HCT116 (cell line): ENCODE data around the gene MMP17. TPM values are rescaled to one million over a fixed set of nuclear protein-coding genes. Genes with fewer than 3 reads are reported as not detected.

ENCODE experiments used
- ATAC-seq: fragments of 200-7000 bp; cut with Tn5 transposase; 2 replicates; pipeline ENCODE4 v1.9.1; 2020; ENCODE audit warnings: mild to moderate bottlenecking, moderate library complexity
- BruUV-seq: library from RNA; stranded (reverse); fragments of 400-500 nt; replicated peaks from 2 replicates; lab custom pipeline; 2021; lab: Mats Ljungman, UMichigan
- CTCF ChIA-PET: fragments of 300-600 bp; sonication (Branson Sonifier 250); formaldehyde crosslinking; loops from one replicate; lab custom pipeline; 2021; ENCODE audit warnings: antibody characterized with exemption; lab: Charles Lee
- POLR2A ChIA-PET: fragments of 300-600, 350-600 bp; sonication (Branson Sonifier 250); formaldehyde crosslinking; loops from one replicate; lab custom pipeline; 2021; ENCODE audit warnings: antibody characterized with exemption; lab: Charles Lee
- RAD21 ChIA-PET, 2 experiments: fragments of 300-600 bp; sonication (Branson Sonifier 250); formaldehyde crosslinking; loops; one replicate each; lab custom pipeline; 2023; ENCODE audit warnings: low total read pairs in 2 of 2; ENCODE audit not compliant: uncharacterized antibody in 2 of 2, unreplicated experiment in 2 of 2, low non-redundant PET in 1 of 2; lab: Charles Lee
- DNase-seq: peaks from one replicate; pipeline ENCODE4 v3.0.0-alpha.2; 2010; ENCODE audit warnings: low read depth, low spot score
- H2AFZ ChIP-seq: fragments of 200-600 bp; shearing (Covaris generic), sonication (generic); 2 replicates; pipeline ENCODE4 v1.6.1; 2017; ENCODE audit warnings: low read depth, mixed run types, mixed read lengths, antibody characterized with exemption, low read length; ENCODE audit not compliant: poor library complexity, severe bottlenecking
- H3K27ac ChIP-seq: 2 replicates; pipeline ENCODE4 v1.5.1; 2012; ENCODE audit warnings: low read depth, low read length
- H3K27me3 ChIP-seq: fragments of 200-600 bp; sonication (generic); 2 replicates; pipeline ENCODE4 v1.6.1; 2016; ENCODE audit warnings: mixed run types, low read length, mixed read lengths; ENCODE audit not compliant: insufficient read depth
- H3K36me3 ChIP-seq, 2 experiments: fragments of 200-500 bp in 1 of 2; fragments of 200-600 bp in 1 of 2; sonication (Bioruptor generic) in 1 of 2; sonication (generic) in 1 of 2; 2 replicates each; pipeline versions ENCODE4 v1.5.1 to v1.6.1; 2014 to 2016; ENCODE audit warnings: low read length in 2 of 2, inconsistent platforms in 1 of 2, mixed read lengths in 1 of 2, mixed run types in 1 of 2; ENCODE audit not compliant: insufficient read depth in 2 of 2, control insufficient read depth in 1 of 2
- H3K4me1 ChIP-seq, 2 experiments: fragments of 200-600 bp in 1 of 2; sonication (generic) in 1 of 2; 2 replicates each; pipeline versions ENCODE4 v1.5.1 to v1.6.1; 2012 to 2017; ENCODE audit warnings: low read length in 2 of 2, inconsistent platforms in 1 of 2, mild to moderate bottlenecking in 1 of 2, mixed read lengths in 1 of 2, mixed run types in 1 of 2, moderate library complexity in 1 of 2; ENCODE audit not compliant: insufficient read depth in 2 of 2, control insufficient read depth in 1 of 2
- H3K4me2 ChIP-seq: fragments of 200-600 bp; sonication (generic); 2 replicates; pipeline ENCODE4 v1.6.1; 2017; ENCODE audit warnings: mixed run types, low read length, mixed read lengths
- H3K4me3 ChIP-seq, 2 experiments: fragments of 200-600 bp in 1 of 2; sonication (generic) in 1 of 2; replicated peaks in 1 of 2; 2 replicates each; pipeline ENCODE4 v1.5.1; 2011 to 2016; ENCODE audit warnings: low read length in 2 of 2, control low read depth in 1 of 2, low read depth in 1 of 2, mild to moderate bottlenecking in 1 of 2, mixed read lengths in 1 of 2, mixed run types in 1 of 2
- H3K79me2 ChIP-seq: fragments of 200-600 bp; sonication (generic); 2 replicates; pipeline ENCODE4 v1.6.1; 2017; ENCODE audit warnings: mild to moderate bottlenecking, mixed run types, low read length, moderate library complexity, mixed read lengths; ENCODE audit not compliant: insufficient read depth
- H3K9ac ChIP-seq: fragments of 200-600 bp; sonication (generic); 2 replicates; pipeline ENCODE4 v1.6.1; 2016; ENCODE audit warnings: low read length, mixed read lengths
- H3K9me2 ChIP-seq: fragments of 200-600 bp; sonication (generic), shearing (Covaris generic); 2 replicates; pipeline ENCODE4 v1.6.1; 2017; ENCODE audit warnings: mixed run types, mild to moderate bottlenecking, moderate library complexity; ENCODE audit not compliant: insufficient read depth
- H3K9me3 ChIP-seq, 2 experiments: fragments of 200-500 bp in 1 of 2; fragments of 200-600 bp in 1 of 2; sonication (Bioruptor generic) in 1 of 2; sonication (generic) in 1 of 2; 2 replicates each; pipeline ENCODE4 v1.6.1; 2014 to 2017; ENCODE audit warnings: low read length in 2 of 2, mixed read lengths in 2 of 2, inconsistent platforms in 1 of 2, low read depth in 1 of 2, mild to moderate bottlenecking in 1 of 2, mixed run types in 1 of 2, moderate library complexity in 1 of 2; ENCODE audit not compliant: control insufficient read depth in 1 of 2, insufficient read depth in 1 of 2
- H4K20me1 ChIP-seq: fragments of 200-600 bp; sonication (generic), shearing (Covaris generic); 2 replicates; pipeline ENCODE4 v1.6.1; 2017; ENCODE audit warnings: mixed run types, mild to moderate bottlenecking, moderate library complexity; ENCODE audit not compliant: insufficient read depth
- CBX3 ChIP-seq: IDR thresholded peaks from 2 replicates; pipeline ENCODE4 v1.6.1; 2012; ENCODE audit warnings: low read depth
- CEBPB ChIP-seq: IDR thresholded peaks from 2 replicates; pipeline ENCODE4 v1.6.1; 2012; ENCODE audit warnings: low read depth
- EGR1 ChIP-seq: IDR thresholded peaks from 2 replicates; pipeline ENCODE4 v1.6.1; 2012; ENCODE audit warnings: low read depth
- POLR2AphosphoS5 ChIP-seq: IDR thresholded peaks from 2 replicates; pipeline ENCODE4 v1.6.1; 2011; ENCODE audit warnings: mild to moderate bottlenecking, low read depth, low read length, moderate library complexity
- SIN3A ChIP-seq: IDR thresholded peaks from 2 replicates; pipeline ENCODE4 v1.6.1; 2012; ENCODE audit warnings: low read depth
- SP1 ChIP-seq: IDR thresholded peaks from 2 replicates; pipeline ENCODE4 v1.6.1; 2012; ENCODE audit warnings: low read depth
- TCF7L2 ChIP-seq: IDR thresholded peaks from 2 replicates; pipeline ENCODE4 v1.7.0; 2011; ENCODE audit warnings: borderline replicate concordance, inconsistent platforms; ENCODE audit not compliant: insufficient read depth, insufficient read length; ENCODE audit errors: extremely low read depth
- ZNF274 ChIP-seq: fragments of 200-500 bp; sonication (Bioruptor generic); IDR thresholded peaks from 2 replicates; pipeline ENCODE4 v1.6.1; 2014; ENCODE audit warnings: mild to moderate bottlenecking, low read depth, low read length, inconsistent platforms
- intact Hi-C: fragments of 100-400 bp; cut with micrococcal nuclease; formaldehyde crosslinking; loops from 2 replicates; pipeline ENCODE4 v1.10.0; 2022
- total RNA-seq: library from RNA; stranded (reverse); gene quantifications from one replicate; pipeline ENCODE4 v1.2.1, GENCODE V29; 2021; ENCODE audit not compliant: unreplicated experiment
- TF ChIP-seq, protein P1 (sequence below): IDR thresholded peaks from 2 replicates; pipeline ENCODE4 v1.6.1; 2012
- TF ChIP-seq, protein P2 (sequence below): IDR thresholded peaks from 2 replicates; pipeline ENCODE4 v1.6.1; 2012

Gene MMP17
- total RNA-seq, 1 experiment from 2014 or later, result 14.3 TPM

DNA sequence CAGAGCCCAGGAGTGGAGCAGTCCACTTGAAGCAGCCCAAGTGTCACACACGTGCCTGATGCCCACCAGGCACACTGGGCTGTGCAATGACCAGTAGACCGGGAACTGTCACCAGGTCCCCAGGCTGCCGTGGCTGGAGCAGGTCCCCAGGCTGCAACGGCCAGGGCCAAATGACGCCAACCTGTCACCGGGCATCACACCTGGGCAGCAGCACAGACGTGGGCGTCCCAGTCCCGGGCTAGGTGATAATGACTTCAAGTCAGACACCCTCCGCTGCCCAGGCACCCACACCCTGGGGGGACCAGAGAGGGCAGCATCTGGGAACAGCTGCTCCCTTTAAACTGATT is 30.6 kb upstream of the MMP17 start:
- DNase-seq (no peak), ATAC-seq (no peak)
- CTCF ChIA-PET, result no interaction called here
- intact Hi-C loops, result no loop called here
- no peak overlapping the region for H3K9ac ChIP-seq
- H3K4me1 ChIP-seq, result no peaks in the 10 kb centered on the region; a peak in 1 of 4 replicates
- H3K27ac ChIP-seq, result no peak overlapping the region
- H3K27me3 ChIP-seq, result no peaks in the 10 kb centered on the region
- no peaks in the 10 kb centered on the region for H3K79me2 ChIP-seq
- H3K9me2 ChIP-seq, result no peaks in the 10 kb centered on the region
- no peaks in the 10 kb centered on the region for H4K20me1 ChIP-seq
- BruUV-seq, result no TSS peak
- no peak overlapping the region for H3K4me2 ChIP-seq
- H3K9me3 ChIP-seq, result no peaks in the 10 kb centered on the region
- TF ChIP-seq EGR1 (no peak), SIN3A (no peak), SP1 (no peak), POLR2AphosphoS5 (no peak), ZNF274 (no peak)
- TF ChIP-seq, protein P1, sequence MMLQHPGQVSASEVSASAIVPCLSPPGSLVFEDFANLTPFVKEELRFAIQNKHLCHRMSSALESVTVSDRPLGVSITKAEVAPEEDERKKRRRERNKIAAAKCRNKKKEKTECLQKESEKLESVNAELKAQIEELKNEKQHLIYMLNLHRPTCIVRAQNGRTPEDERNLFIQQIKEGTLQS, result no peak
- no peak overlapping the region for H3K4me3 ChIP-seq
- H3K36me3 ChIP-seq, result peaks cover 9 to 23% of the 10 kb centered on the region in 2 experiments; a peak in 3 of 4 replicates
- H2AFZ ChIP-seq, result no peak overlapping the region
- RAD21 ChIA-PET, result no interaction called here
- POLR2A ChIA-PET, result no interaction called here

DNA sequence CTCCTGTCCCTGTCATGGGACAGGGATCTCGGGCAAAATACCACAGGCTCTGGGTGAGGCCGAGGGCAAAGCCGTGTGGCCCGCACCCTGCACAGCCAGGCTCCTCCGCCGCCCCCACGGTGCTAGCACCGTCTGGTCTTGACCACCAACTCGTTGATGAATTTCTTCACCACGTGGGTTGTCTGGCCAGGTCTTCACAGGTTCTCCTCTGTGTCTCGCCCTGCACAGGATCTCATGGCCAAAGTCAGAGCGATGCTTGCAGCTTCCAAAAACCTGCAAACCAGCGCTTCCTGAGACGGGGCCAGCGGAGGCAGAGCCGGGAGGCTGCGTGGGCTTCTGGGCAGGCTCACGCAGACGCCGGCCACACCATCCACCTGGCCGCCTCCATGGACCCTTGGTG is 29.0 kb upstream of the MMP17 start:
- Histone ChIP-seq H3K36me3 (peaks cover 9 to 23% of the 10 kb centered on the region in 2 experiments; a peak in 3 of 4 replicates), H3K27ac (no peak overlapping the region)
- ChIA-PET RAD21 (no interaction called here), CTCF (no interaction called here)
- TF ChIP-seq TCF7L2, result no peak
- no peak for TF ChIP-seq CBX3
- TF ChIP-seq CEBPB, result no peak
- TF ChIP-seq, protein P2, sequence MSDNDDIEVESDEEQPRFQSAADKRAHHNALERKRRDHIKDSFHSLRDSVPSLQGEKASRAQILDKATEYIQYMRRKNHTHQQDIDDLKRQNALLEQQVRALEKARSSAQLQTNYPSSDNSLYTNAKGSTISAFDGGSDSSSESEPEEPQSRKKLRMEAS, result no peak
- TF ChIP-seq, all 23 proteins: peak for 0
- Histone ChIP-seq H3K27me3 (no peaks in the 10 kb centered on the region), H3K9ac (no peak overlapping the region), H3K4me1 (peaks cover 5 to 7% of the 10 kb centered on the region in 2 experiments; a peak in 3 of 4 replicates), H3K9me3 (no peaks in the 10 kb centered on the region), H3K4me2 (no peak overlapping the region), H3K79me2 (no peaks in the 10 kb centered on the region), H4K20me1 (no peaks in the 10 kb centered on the region), H3K4me3 (no peak overlapping the region), H3K9me2 (no peaks in the 10 kb centered on the region), H2AFZ (no peak overlapping the region)
- ATAC-seq (no peak), DNase-seq (no peak)
- no TSS peak for BruUV-seq
- POLR2A ChIA-PET, result no interaction called here
- intact Hi-C loops, result no loop called here
